Nephron (organoid): ENCODE results near the gene ANKRD13C.

ENCODE experiments used
- H3K27ac Mint-ChIP-seq, 3 experiments: 2 replicates each; pipeline ENCODE4 v1.8.0; 2020; ENCODE audit warnings: mixed read lengths in 3 of 3, mild to moderate bottlenecking in 2 of 3, moderate library complexity in 1 of 3
- H3K27me3 Mint-ChIP-seq: 2 replicates; pipeline ENCODE4 v1.8.0; 2021; ENCODE audit warnings: low read depth, mild to moderate bottlenecking, moderate library complexity, mixed read lengths
- H3K36me3 Mint-ChIP-seq: 2 replicates; pipeline ENCODE4 v1.8.0; 2020; ENCODE audit warnings: low read depth, mixed read lengths
- H3K4me1 Mint-ChIP-seq: 2 replicates; pipeline ENCODE4 v1.8.0; 2020; ENCODE audit warnings: mixed read lengths
- H3K4me3 Mint-ChIP-seq, 3 experiments: 2 replicates each; pipeline ENCODE4 v1.8.0; 2020; ENCODE audit warnings: mild to moderate bottlenecking in 3 of 3, mixed read lengths in 3 of 3, moderate library complexity in 2 of 3
- H3K9me3 Mint-ChIP-seq: 2 replicates; pipeline ENCODE4 v1.8.0; 2020; ENCODE audit warnings: mixed read lengths
- TF ChIP-seq, protein P1 (sequence below), 3 experiments: fragments of 200-600 bp; sonication (generic); IDR thresholded peaks; one replicate each; pipeline ENCODE4 v1.5.0; 2021; ENCODE audit warnings: antibody characterized with exemption in 3 of 3; ENCODE audit not compliant: unreplicated experiment in 3 of 3

Gene ANKRD13C

DNA sequence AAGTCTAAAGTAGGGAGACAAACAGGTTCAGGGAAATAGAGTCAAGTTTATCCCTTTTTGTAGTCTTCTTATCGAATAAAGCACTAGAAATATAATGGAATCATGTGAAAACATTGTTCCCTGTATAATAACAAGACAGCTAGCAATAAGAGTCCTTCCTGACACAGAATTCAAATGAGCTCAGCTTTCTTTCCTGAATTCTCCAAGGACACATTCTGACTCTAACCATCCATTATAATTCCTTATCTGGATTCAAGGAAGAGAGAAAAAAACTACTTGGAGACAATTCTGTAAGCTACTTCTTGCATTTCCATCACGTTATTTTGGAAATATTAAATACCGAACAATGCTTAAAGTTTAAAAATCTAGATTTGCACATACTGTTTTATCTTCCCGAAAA lies 58.8 kb downstream of the ANKRD13C start:
- Mint-ChIP-seq H3K27me3 (no peaks in the 10 kb centered on the region), H3K27ac (no peak overlapping the region), H3K36me3 (peaks cover 50% of the 10 kb centered on the region), H3K9me3 (no peaks in the 10 kb centered on the region), H3K4me1 (no peaks in the 10 kb centered on the region), H3K4me3 (no peak overlapping the region)
- TF ChIP-seq, protein P1, sequence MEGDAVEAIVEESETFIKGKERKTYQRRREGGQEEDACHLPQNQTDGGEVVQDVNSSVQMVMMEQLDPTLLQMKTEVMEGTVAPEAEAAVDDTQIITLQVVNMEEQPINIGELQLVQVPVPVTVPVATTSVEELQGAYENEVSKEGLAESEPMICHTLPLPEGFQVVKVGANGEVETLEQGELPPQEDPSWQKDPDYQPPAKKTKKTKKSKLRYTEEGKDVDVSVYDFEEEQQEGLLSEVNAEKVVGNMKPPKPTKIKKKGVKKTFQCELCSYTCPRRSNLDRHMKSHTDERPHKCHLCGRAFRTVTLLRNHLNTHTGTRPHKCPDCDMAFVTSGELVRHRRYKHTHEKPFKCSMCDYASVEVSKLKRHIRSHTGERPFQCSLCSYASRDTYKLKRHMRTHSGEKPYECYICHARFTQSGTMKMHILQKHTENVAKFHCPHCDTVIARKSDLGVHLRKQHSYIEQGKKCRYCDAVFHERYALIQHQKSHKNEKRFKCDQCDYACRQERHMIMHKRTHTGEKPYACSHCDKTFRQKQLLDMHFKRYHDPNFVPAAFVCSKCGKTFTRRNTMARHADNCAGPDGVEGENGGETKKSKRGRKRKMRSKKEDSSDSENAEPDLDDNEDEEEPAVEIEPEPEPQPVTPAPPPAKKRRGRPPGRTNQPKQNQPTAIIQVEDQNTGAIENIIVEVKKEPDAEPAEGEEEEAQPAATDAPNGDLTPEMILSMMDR (IDR thresholded peaks at IDR 0.05; ENCODE audit: unreplicated experiment in 3 of 3), result no peak

DNA sequence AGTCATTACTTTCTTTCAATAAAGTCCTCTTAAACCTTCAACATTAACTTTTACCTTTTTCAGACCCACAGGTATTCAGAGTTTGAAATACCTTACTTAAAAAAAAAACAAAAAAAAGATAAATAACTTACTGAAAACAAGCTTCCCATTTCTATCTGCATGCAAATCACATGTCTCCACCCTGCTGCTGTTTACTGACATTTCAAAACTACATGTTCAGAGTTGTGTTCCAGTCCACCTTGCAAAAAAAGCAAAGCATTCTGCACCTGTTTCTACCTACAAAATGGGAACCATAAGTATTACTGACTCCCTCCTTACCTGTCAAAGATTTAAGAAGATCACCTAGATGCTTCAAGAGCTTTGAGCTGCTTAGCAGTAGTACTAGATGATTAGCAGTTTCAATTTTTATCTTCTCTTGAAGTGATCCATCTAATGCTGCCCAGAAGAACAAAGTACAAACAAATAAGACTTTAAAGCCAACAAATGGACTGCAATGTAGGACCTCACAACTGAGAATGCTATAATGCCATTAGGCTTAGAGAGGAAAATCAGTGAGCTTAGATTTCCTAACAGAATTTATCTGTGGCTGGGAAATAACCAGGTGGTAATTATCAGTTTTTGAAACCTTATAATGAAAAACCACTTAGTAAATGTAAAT lies 61.2 kb downstream of the ANKRD13C start:
- Mint-ChIP-seq H3K4me1 (no peaks in the 10 kb centered on the region), H3K36me3 (peaks cover 51% of the 10 kb centered on the region), H3K27ac (no peak overlapping the region), H3K4me3 (no peak overlapping the region), H3K27me3 (no peaks in the 10 kb centered on the region), H3K9me3 (no peaks in the 10 kb centered on the region)
- TF ChIP-seq, protein P1 (IDR thresholded peaks at IDR 0.05; ENCODE audit: unreplicated experiment in 3 of 3), result no peak

DNA sequence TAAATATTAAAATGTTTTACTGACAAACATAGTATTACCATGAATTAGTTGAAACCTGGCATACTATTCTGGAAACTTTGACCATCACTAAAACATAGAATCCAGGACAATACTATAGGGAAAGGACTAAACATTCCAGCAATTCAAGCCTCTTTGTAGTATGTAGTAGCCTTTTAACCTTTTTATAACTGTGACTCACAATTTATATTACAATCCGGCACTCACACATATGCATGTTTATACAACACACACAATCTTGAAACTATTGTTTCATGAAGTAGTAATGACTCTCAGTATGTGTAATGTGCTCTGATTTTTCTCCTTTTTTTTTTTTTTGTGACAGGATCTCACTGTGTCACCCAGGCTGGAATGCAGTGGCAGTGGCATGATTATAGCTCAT lies 64.3 kb downstream of the ANKRD13C start:
- Mint-ChIP-seq H3K27me3 (no peaks in the 10 kb centered on the region), H3K36me3 (peaks cover 49% of the 10 kb centered on the region), H3K4me1 (no peaks in the 10 kb centered on the region), H3K4me3 (no peak overlapping the region), H3K27ac (no peak overlapping the region), H3K9me3 (no peaks in the 10 kb centered on the region)
- TF ChIP-seq, protein P1 (IDR thresholded peaks at IDR 0.05; ENCODE audit: unreplicated experiment in 3 of 3), result no peak

DNA sequence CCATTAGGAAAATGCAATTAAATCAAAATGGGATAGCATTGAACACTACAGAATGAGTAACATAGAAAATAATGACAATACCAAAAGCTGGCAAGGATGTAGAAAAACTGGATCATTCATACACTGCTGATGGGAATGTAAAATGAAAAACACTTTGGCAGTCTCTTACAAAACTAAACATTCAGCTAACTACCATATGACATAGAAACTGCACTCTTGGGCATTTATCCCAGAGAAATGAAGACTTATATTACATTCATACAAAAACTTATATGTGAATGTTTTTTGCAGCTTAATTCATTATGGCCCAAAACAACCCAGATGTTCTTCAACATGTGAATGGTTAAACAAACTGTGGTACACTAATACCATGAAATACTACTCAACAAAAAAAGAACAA lies 66.4 kb downstream of the ANKRD13C start:
- TF ChIP-seq, protein P1 (IDR thresholded peaks at IDR 0.05; ENCODE audit: unreplicated experiment in 3 of 3), result no peak
- Mint-ChIP-seq H3K4me3 (no peak overlapping the region), H3K27ac (no peak overlapping the region), H3K4me1 (no peaks in the 10 kb centered on the region), H3K36me3 (peaks cover 38% of the 10 kb centered on the region), H3K27me3 (no peaks in the 10 kb centered on the region), H3K9me3 (no peaks in the 10 kb centered on the region)

DNA sequence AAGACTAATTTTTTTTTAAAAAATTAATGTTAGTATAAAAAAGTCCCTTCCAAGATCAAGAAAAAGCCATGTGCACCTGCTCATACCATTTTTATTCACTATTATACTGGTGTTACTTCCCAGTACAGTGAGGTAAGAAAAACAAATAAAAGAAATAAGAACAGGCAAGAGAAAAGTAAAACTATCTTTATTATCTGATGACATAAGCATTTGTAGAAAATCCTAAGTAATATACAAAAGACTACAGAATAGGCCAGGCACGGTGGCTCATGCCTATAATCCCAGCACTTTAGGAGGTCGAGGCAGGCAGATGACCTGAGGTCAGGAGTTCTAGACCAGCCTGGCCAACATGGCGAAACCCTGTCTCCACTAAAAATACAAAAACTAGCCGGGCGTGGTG lies 68.1 kb downstream of the ANKRD13C start:
- Mint-ChIP-seq H3K9me3 (no peaks in the 10 kb centered on the region), H3K27ac (no peak overlapping the region), H3K27me3 (no peaks in the 10 kb centered on the region), H3K4me3 (no peak overlapping the region), H3K4me1 (no peaks in the 10 kb centered on the region), H3K36me3 (peaks cover 31% of the 10 kb centered on the region)
- TF ChIP-seq, protein P1 (IDR thresholded peaks at IDR 0.05; ENCODE audit: unreplicated experiment in 3 of 3), result no peak

DNA sequence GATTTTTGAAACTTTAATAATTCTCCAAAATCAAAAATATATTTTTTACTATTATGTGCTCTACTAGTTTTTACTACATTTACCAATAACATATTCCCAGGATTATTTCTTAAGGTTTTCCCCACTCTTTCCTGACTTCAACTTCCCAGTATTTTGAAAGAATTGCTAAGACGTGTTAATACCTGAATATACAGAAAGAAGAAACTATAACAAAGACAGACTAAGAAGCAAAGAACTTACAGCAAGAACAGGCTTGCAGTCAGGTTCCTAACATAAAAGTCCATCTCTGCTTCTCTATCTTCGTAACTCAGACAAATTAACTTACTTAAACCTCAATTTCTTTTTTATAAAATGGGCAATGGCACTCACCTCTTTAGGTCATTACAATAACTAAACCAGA lies 70.2 kb downstream of the ANKRD13C start:
- Mint-ChIP-seq H3K9me3 (no peaks in the 10 kb centered on the region), H3K4me3 (no peak overlapping the region), H3K27me3 (no peaks in the 10 kb centered on the region), H3K4me1 (no peaks in the 10 kb centered on the region), H3K36me3 (peaks cover 31% of the 10 kb centered on the region), H3K27ac (no peak overlapping the region)
- TF ChIP-seq, protein P1 (IDR thresholded peaks at IDR 0.05; ENCODE audit: unreplicated experiment in 3 of 3), result no peak
